HCT116 (cell line): Measurements from ENCODE around the gene WBP1L. TPM values are rescaled to one million over a fixed set of nuclear protein-coding genes. Genes with fewer than 3 reads are reported as not detected.

ENCODE experiments used
- ATAC-seq: fragments of 200-7000 bp; cut with Tn5 transposase; 2 replicates; pipeline ENCODE4 v1.9.1; 2020; ENCODE audit warnings: mild to moderate bottlenecking, moderate library complexity
- BruUV-seq: library from RNA; stranded (reverse); fragments of 400-500 nt; replicated peaks from 2 replicates; lab custom pipeline; 2021; lab: Mats Ljungman, UMichigan
- CTCF ChIA-PET: fragments of 300-600 bp; sonication (Branson Sonifier 250); formaldehyde crosslinking; loops from one replicate; lab custom pipeline; 2021; ENCODE audit warnings: antibody characterized with exemption; lab: Charles Lee
- POLR2A ChIA-PET: fragments of 300-600, 350-600 bp; sonication (Branson Sonifier 250); formaldehyde crosslinking; loops from one replicate; lab custom pipeline; 2021; ENCODE audit warnings: antibody characterized with exemption; lab: Charles Lee
- RAD21 ChIA-PET, 2 experiments: fragments of 300-600 bp; sonication (Branson Sonifier 250); formaldehyde crosslinking; loops; one replicate each; lab custom pipeline; 2023; ENCODE audit warnings: low total read pairs in 2 of 2; ENCODE audit not compliant: uncharacterized antibody in 2 of 2, unreplicated experiment in 2 of 2, low non-redundant PET in 1 of 2; lab: Charles Lee
- DNase-seq: peaks from one replicate; pipeline ENCODE4 v3.0.0-alpha.2; 2010; ENCODE audit warnings: low read depth, low spot score
- H2AFZ ChIP-seq: fragments of 200-600 bp; shearing (Covaris generic), sonication (generic); 2 replicates; pipeline ENCODE4 v1.6.1; 2017; ENCODE audit warnings: low read depth, mixed run types, mixed read lengths, antibody characterized with exemption, low read length; ENCODE audit not compliant: poor library complexity, severe bottlenecking
- H3K27ac ChIP-seq: 2 replicates; pipeline ENCODE4 v1.5.1; 2012; ENCODE audit warnings: low read depth, low read length
- H3K27me3 ChIP-seq: fragments of 200-600 bp; sonication (generic); 2 replicates; pipeline ENCODE4 v1.6.1; 2016; ENCODE audit warnings: mixed run types, low read length, mixed read lengths; ENCODE audit not compliant: insufficient read depth
- H3K36me3 ChIP-seq, 2 experiments: fragments of 200-500 bp in 1 of 2; fragments of 200-600 bp in 1 of 2; sonication (Bioruptor generic) in 1 of 2; sonication (generic) in 1 of 2; 2 replicates each; pipeline versions ENCODE4 v1.5.1 to v1.6.1; 2014 to 2016; ENCODE audit warnings: low read length in 2 of 2, inconsistent platforms in 1 of 2, mixed read lengths in 1 of 2, mixed run types in 1 of 2; ENCODE audit not compliant: insufficient read depth in 2 of 2, control insufficient read depth in 1 of 2
- H3K4me1 ChIP-seq, 2 experiments: fragments of 200-600 bp in 1 of 2; sonication (generic) in 1 of 2; 2 replicates each; pipeline versions ENCODE4 v1.5.1 to v1.6.1; 2012 to 2017; ENCODE audit warnings: low read length in 2 of 2, inconsistent platforms in 1 of 2, mild to moderate bottlenecking in 1 of 2, mixed read lengths in 1 of 2, mixed run types in 1 of 2, moderate library complexity in 1 of 2; ENCODE audit not compliant: insufficient read depth in 2 of 2, control insufficient read depth in 1 of 2
- H3K4me2 ChIP-seq: fragments of 200-600 bp; sonication (generic); 2 replicates; pipeline ENCODE4 v1.6.1; 2017; ENCODE audit warnings: mixed run types, low read length, mixed read lengths
- H3K4me3 ChIP-seq, 2 experiments: fragments of 200-600 bp in 1 of 2; sonication (generic) in 1 of 2; replicated peaks in 1 of 2; 2 replicates each; pipeline ENCODE4 v1.5.1; 2011 to 2016; ENCODE audit warnings: low read length in 2 of 2, control low read depth in 1 of 2, low read depth in 1 of 2, mild to moderate bottlenecking in 1 of 2, mixed read lengths in 1 of 2, mixed run types in 1 of 2
- H3K79me2 ChIP-seq: fragments of 200-600 bp; sonication (generic); 2 replicates; pipeline ENCODE4 v1.6.1; 2017; ENCODE audit warnings: mild to moderate bottlenecking, mixed run types, low read length, moderate library complexity, mixed read lengths; ENCODE audit not compliant: insufficient read depth
- H3K9ac ChIP-seq: fragments of 200-600 bp; sonication (generic); 2 replicates; pipeline ENCODE4 v1.6.1; 2016; ENCODE audit warnings: low read length, mixed read lengths
- H3K9me2 ChIP-seq: fragments of 200-600 bp; sonication (generic), shearing (Covaris generic); 2 replicates; pipeline ENCODE4 v1.6.1; 2017; ENCODE audit warnings: mixed run types, mild to moderate bottlenecking, moderate library complexity; ENCODE audit not compliant: insufficient read depth
- H3K9me3 ChIP-seq, 2 experiments: fragments of 200-500 bp in 1 of 2; fragments of 200-600 bp in 1 of 2; sonication (Bioruptor generic) in 1 of 2; sonication (generic) in 1 of 2; 2 replicates each; pipeline ENCODE4 v1.6.1; 2014 to 2017; ENCODE audit warnings: low read length in 2 of 2, mixed read lengths in 2 of 2, inconsistent platforms in 1 of 2, low read depth in 1 of 2, mild to moderate bottlenecking in 1 of 2, mixed run types in 1 of 2, moderate library complexity in 1 of 2; ENCODE audit not compliant: control insufficient read depth in 1 of 2, insufficient read depth in 1 of 2
- H4K20me1 ChIP-seq: fragments of 200-600 bp; sonication (generic), shearing (Covaris generic); 2 replicates; pipeline ENCODE4 v1.6.1; 2017; ENCODE audit warnings: mixed run types, mild to moderate bottlenecking, moderate library complexity; ENCODE audit not compliant: insufficient read depth
- CEBPB ChIP-seq: IDR thresholded peaks from 2 replicates; pipeline ENCODE4 v1.6.1; 2012; ENCODE audit warnings: low read depth
- CTCF ChIP-seq, 3 experiments: fragments of 200-600 bp in 1 of 3; sonication (generic) in 1 of 3; IDR thresholded peaks in 2 of 3; conservative IDR thresholded peaks in 1 of 3; 2 replicates each; pipeline ENCODE4 v1.5.1; 2012 to 2017; ENCODE audit warnings: low read depth in 2 of 3, low read length in 2 of 3, antibody characterized with exemption in 1 of 3, borderline replicate concordance in 1 of 3, control low read depth in 1 of 3, mild to moderate bottlenecking in 1 of 3, mixed read lengths in 1 of 3, mixed run types in 1 of 3, moderate library complexity in 1 of 3; ENCODE audit not compliant: insufficient read depth in 1 of 3
- EGR1 ChIP-seq: IDR thresholded peaks from 2 replicates; pipeline ENCODE4 v1.6.1; 2012; ENCODE audit warnings: low read depth
- ELF1 ChIP-seq: IDR thresholded peaks from 2 replicates; pipeline ENCODE4 v1.6.1; 2012; ENCODE audit warnings: low read depth, borderline replicate concordance
- EZH2 ChIP-seq: fragments of 200-600 bp; sonication (generic); IDR thresholded peaks from 2 replicates; pipeline ENCODE4 v1.6.1; 2017; ENCODE audit warnings: antibody characterized with exemption, mixed run types
- EZH2phosphoT487 ChIP-seq: fragments of 200-600 bp; IDR thresholded peaks from 2 replicates; pipeline ENCODE4 v1.6.1; 2018; ENCODE audit warnings: antibody characterized with exemption, borderline replicate concordance
- FOSL1 ChIP-seq: IDR thresholded peaks from 2 replicates; pipeline ENCODE4 v1.6.1; 2012; ENCODE audit warnings: low read depth
- MAX ChIP-seq: IDR thresholded peaks from 2 replicates; pipeline ENCODE4 v1.6.1; 2012
- POLR2A ChIP-seq: IDR thresholded peaks from 2 replicates; pipeline ENCODE4 v1.7.0; 2011; ENCODE audit warnings: borderline replicate concordance; ENCODE audit not compliant: insufficient read depth, insufficient read length; ENCODE audit errors: extremely low read depth
- REST ChIP-seq: IDR thresholded peaks from 2 replicates; pipeline ENCODE4 v1.6.1; 2012; ENCODE audit warnings: low read depth
- SIN3A ChIP-seq: IDR thresholded peaks from 2 replicates; pipeline ENCODE4 v1.6.1; 2012; ENCODE audit warnings: low read depth
- SP1 ChIP-seq: IDR thresholded peaks from 2 replicates; pipeline ENCODE4 v1.6.1; 2012; ENCODE audit warnings: low read depth
- SRF ChIP-seq: IDR thresholded peaks from 2 replicates; pipeline ENCODE4 v1.6.1; 2012; ENCODE audit warnings: low read depth
- TCF7L2 ChIP-seq: IDR thresholded peaks from 2 replicates; pipeline ENCODE4 v1.7.0; 2011; ENCODE audit warnings: borderline replicate concordance, inconsistent platforms; ENCODE audit not compliant: insufficient read depth, insufficient read length; ENCODE audit errors: extremely low read depth
- YY1 ChIP-seq: IDR thresholded peaks from 2 replicates; pipeline ENCODE4 v1.6.1; 2011; ENCODE audit warnings: low read length, low read depth, moderate library complexity, mild to moderate bottlenecking; ENCODE audit not compliant: insufficient replicate concordance; ENCODE audit errors: extremely low read depth
- ZBTB33 ChIP-seq: IDR thresholded peaks from 2 replicates; pipeline ENCODE4 v1.6.1; 2011; ENCODE audit warnings: mild to moderate bottlenecking, low read length, moderate library complexity; ENCODE audit not compliant: insufficient replicate concordance; ENCODE audit errors: extremely low read depth
- ZFX ChIP-seq: fragments of 450-650 bp; IDR thresholded peaks from 2 replicates; pipeline ENCODE4 v1.6.1; 2017
- ZNF274 ChIP-seq: fragments of 200-500 bp; sonication (Bioruptor generic); IDR thresholded peaks from 2 replicates; pipeline ENCODE4 v1.6.1; 2014; ENCODE audit warnings: mild to moderate bottlenecking, low read depth, low read length, inconsistent platforms
- intact Hi-C: fragments of 100-400 bp; cut with micrococcal nuclease; formaldehyde crosslinking; loops from 2 replicates; pipeline ENCODE4 v1.10.0; 2022
- total RNA-seq: library from RNA; stranded (reverse); gene quantifications from one replicate; pipeline ENCODE4 v1.2.1, GENCODE V29; 2021; ENCODE audit not compliant: unreplicated experiment

Gene WBP1L
- total RNA-seq, 1 experiment from 2014 or later: 25.2 TPM

GRCh38 chr10:102712089-102712488, 31.7 kb upstream of the WBP1L start:
- Histone ChIP-seq H3K79me2 (peaks cover 29% of the 10 kb centered on the region), H4K20me1 (no peaks in the 10 kb centered on the region), H3K36me3 (no peaks in the 10 kb centered on the region), H3K9me3 (no peaks in the 10 kb centered on the region), H3K4me3 (no peak overlapping the region), H2AFZ (no peak overlapping the region), H3K9me2 (no peaks in the 10 kb centered on the region), H3K4me2 (peak overlapping the region; percentile 97; the same call in 1 of the 2 replicates), H3K27ac (no peak overlapping the region), H3K4me1 (peaks cover 12 to 29% of the 10 kb centered on the region in 2 experiments), H3K27me3 (no peaks in the 10 kb centered on the region), H3K9ac (no peak overlapping the region)
- ChIA-PET CTCF (no interaction called here), RAD21 (no interaction called here), POLR2A (interaction anchor here (0.7 kb wide), 1 partner anchor 53 kb away, joined by 3 read pairs; no protein-coding TSS in a partner anchor)
- no peak for TF ChIP-seq EZH2
- no peak for TF ChIP-seq ZBTB33
- no peak for TF ChIP-seq ZNF274
- TF ChIP-seq EGR1: no peak
- TF ChIP-seq SP1: no peak
- TF ChIP-seq TCF7L2: no peak
- no peak for TF ChIP-seq SRF
- no peak for TF ChIP-seq MAX
- no peak for TF ChIP-seq YY1
- TF ChIP-seq FOSL1: no peak
- no peak for TF ChIP-seq CEBPB
- TF ChIP-seq ZFX: no peak
- TF ChIP-seq POLR2A: no peak
- TF ChIP-seq REST: no peak
- TF ChIP-seq EZH2phosphoT487: no peak
- TF ChIP-seq SIN3A: no peak
- no peak for TF ChIP-seq CTCF (IDR thresholded peaks at IDR 0.05 in 2 of 3, conservative IDR thresholded peaks at IDR 0.05 in 1 of 3; ENCODE audit: borderline replicate concordance in 1 of 3, insufficient read depth in 1 of 3, low read depth in 2 of 3, low read length in 2 of 3)
- TF ChIP-seq ELF1: no peak
- DNase-seq (no peak), ATAC-seq (no peak)
- intact Hi-C loops: loop anchor here (5.0 kb wide), 1 partner anchor 105 kb away; no protein-coding TSS in a partner anchor
- no TSS peak for BruUV-seq
